ENCODE data around the gene GALNT18. TPM values are rescaled to one million over a fixed set of nuclear protein-coding genes. Genes with fewer than 3 reads are reported as not detected.

The GALNT18 gene
- total and polyA plus RNA-seq, 2 experiments from 2014 or later: 4.3 to 10.8 TPM

DNA sequence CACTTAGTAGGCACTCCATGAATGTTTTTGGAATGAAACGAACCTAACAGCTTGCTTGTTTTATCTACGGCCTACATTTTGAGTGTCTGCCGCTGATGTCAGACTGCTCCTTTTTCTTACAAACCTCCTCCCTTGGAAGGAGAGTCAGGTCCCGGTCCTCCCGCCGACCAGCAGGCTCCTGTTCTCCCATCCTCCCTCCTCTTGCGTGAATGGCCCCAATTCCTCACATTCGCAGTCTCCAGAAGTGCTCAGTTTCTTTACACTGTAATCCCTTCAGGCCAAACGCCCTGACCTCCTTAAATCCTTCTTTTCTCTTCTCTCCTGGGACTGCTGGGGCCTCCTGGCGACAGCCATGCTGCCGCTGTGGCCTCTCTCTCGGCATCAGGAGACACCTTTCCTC is 186.2 kb downstream of the GALNT18 start:
- ATAC-seq (no peak), DNase-seq (ENCODE audit: low spot score) (no peak)
- Histone ChIP-seq H3K4me3 (no peak overlapping the region), H3K9me2 (ENCODE audit: insufficient read depth) (peaks cover 4% of the 10 kb centered on the region; the same call in 1 of the 2 replicates), H3K4me2 (no peak overlapping the region), H3K27ac (ENCODE audit: low read depth) (no peak overlapping the region), H3K27me3 (ENCODE audit: insufficient read depth) (no peaks in the 10 kb centered on the region), H3K36me3 (ENCODE audit: insufficient read depth) (no peaks in the 10 kb centered on the region), H4K20me1 (replicated peaks; ENCODE audit: insufficient read depth) (no peaks in the 10 kb centered on the region), H2AFZ (no peak overlapping the region), H3K4me1 (ENCODE audit: insufficient read depth) (no peaks in the 10 kb centered on the region), H3K79me2 (replicated peaks; ENCODE audit: insufficient read depth) (no peaks in the 10 kb centered on the region), H3F3A (replicated peaks; ENCODE audit: low read depth) (no peaks in the 10 kb centered on the region)
- Mint-ChIP-seq H3K36me3 (ENCODE audit: low read depth) (no peaks in the 10 kb centered on the region), H3K27me3 (ENCODE audit: insufficient read depth, low read depth, poor library complexity) (peaks cover 2% of the 10 kb centered on the region), H3K4me1 (peaks cover 8% of the 10 kb centered on the region), H3K4me3 (no peak overlapping the region), H3K9me3 (no peaks in the 10 kb centered on the region), H3K27ac (no peak overlapping the region)
- TF ChIP-seq STAT1 (IDR thresholded peaks at IDR 0.05; ENCODE audit: unreplicated experiment) (no peak), CTCF (conservative IDR thresholded peaks at IDR 0.05; ENCODE audit: low read depth in 2 of 2) (no peak), ZNF331 (CRISPR knock-in tag; IDR thresholded peaks at IDR 0.05; ENCODE audit: low read depth) (no peak), EZH2 (IDR thresholded peaks at IDR 0.05; ENCODE audit: low read depth, unreplicated experiment) (no peak), ZNF462 (CRISPR knock-in tag; IDR thresholded peaks at IDR 0.05) (no peak), ZNF114 (CRISPR knock-in tag; IDR thresholded peaks at IDR 0.05) (no peak), ETS1 (IDR thresholded peaks at IDR 0.05) (no peak), POLR2AphosphoS5 (IDR thresholded peaks at IDR 0.05; ENCODE audit: low read depth) (no peak), EZH2phosphoT487 (IDR thresholded peaks at IDR 0.05; ENCODE audit: unreplicated experiment) (no peak), JUNB (IDR thresholded peaks at IDR 0.05; ENCODE audit: unreplicated experiment) (no peak), NANOG (IDR thresholded peaks at IDR 0.05; ENCODE audit: borderline replicate concordance) (no peak), CREB1 (CRISPR knock-in tag; IDR thresholded peaks at IDR 0.05; ENCODE audit: low read depth) (no peak)
- TF ChIP-seq, protein P1, sequence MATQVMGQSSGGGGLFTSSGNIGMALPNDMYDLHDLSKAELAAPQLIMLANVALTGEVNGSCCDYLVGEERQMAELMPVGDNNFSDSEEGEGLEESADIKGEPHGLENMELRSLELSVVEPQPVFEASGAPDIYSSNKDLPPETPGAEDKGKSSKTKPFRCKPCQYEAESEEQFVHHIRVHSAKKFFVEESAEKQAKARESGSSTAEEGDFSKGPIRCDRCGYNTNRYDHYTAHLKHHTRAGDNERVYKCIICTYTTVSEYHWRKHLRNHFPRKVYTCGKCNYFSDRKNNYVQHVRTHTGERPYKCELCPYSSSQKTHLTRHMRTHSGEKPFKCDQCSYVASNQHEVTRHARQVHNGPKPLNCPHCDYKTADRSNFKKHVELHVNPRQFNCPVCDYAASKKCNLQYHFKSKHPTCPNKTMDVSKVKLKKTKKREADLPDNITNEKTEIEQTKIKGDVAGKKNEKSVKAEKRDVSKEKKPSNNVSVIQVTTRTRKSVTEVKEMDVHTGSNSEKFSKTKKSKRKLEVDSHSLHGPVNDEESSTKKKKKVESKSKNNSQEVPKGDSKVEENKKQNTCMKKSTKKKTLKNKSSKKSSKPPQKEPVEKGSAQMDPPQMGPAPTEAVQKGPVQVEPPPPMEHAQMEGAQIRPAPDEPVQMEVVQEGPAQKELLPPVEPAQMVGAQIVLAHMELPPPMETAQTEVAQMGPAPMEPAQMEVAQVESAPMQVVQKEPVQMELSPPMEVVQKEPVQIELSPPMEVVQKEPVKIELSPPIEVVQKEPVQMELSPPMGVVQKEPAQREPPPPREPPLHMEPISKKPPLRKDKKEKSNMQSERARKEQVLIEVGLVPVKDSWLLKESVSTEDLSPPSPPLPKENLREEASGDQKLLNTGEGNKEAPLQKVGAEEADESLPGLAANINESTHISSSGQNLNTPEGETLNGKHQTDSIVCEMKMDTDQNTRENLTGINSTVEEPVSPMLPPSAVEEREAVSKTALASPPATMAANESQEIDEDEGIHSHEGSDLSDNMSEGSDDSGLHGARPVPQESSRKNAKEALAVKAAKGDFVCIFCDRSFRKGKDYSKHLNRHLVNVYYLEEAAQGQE (IDR thresholded peaks at IDR 0.05; ENCODE audit: unreplicated experiment): no peak
